Glomerular endothelial cell (primary cell): ENCODE results near the gene UEVLD. TPM values are rescaled to one million over a fixed set of nuclear protein-coding genes. Genes with fewer than 3 reads are reported as not detected.
A peak's percentile ranks its signal among the peaks of the same experiment; 100 is the strongest.

Experiments
- DNase-seq: peaks from one replicate; pipeline ENCODE4 v3.0.0-alpha.2; 2011; ENCODE audit warnings: low read depth, low spot score; ENCODE audit errors: extremely low read depth
- total RNA-seq: library from RNA; depleted of rRNA; stranded (reverse); fragments of >200 nt; gene quantifications from 2 replicates; pipeline ENCODE4 v1.2.3, GENCODE V29; 2015

UEVLD gene
- total RNA-seq, 1 donor from 2014 or later = 23.6 TPM

DNA sequence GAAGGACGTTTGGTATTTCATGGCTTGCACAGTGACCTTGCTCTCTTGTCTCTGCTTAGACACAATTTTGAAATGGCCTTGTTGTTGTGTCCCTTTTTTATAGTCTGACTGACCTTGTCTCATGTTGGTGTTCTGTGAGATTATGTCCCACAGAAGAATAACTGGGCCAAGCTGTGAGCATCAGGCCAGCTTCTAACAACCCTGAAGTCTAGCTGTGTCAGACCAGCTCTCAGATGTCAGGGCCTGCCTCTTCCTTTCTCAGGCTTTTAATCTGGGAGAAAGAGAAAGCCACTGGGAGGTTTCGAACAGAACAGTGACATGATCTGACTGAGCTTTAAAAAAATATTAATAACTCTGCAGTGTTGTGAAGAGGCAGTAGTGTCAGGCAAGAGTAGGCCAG, 2.0 kb upstream of the UEVLD start:
- DNase-seq = no peak

DNA sequence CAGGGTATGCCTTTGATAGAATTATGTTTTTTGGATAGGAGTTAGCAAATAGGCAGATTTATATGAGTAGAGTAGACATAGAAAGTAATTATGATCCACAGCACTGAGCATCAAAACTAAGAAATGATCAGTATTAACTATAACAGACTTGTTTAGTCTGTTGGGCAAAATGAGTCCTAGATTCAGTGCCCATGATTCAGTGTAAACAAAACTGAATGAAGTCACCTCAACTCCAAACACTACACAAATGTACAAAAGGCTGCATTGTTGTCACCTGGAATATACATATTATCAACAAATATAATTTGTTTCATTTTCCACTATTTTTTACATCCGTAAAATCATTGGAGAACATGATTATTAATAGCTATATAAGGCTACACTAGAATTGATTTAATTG, 6.7 kb downstream of the UEVLD start:
- DNase-seq = no peak

DNA sequence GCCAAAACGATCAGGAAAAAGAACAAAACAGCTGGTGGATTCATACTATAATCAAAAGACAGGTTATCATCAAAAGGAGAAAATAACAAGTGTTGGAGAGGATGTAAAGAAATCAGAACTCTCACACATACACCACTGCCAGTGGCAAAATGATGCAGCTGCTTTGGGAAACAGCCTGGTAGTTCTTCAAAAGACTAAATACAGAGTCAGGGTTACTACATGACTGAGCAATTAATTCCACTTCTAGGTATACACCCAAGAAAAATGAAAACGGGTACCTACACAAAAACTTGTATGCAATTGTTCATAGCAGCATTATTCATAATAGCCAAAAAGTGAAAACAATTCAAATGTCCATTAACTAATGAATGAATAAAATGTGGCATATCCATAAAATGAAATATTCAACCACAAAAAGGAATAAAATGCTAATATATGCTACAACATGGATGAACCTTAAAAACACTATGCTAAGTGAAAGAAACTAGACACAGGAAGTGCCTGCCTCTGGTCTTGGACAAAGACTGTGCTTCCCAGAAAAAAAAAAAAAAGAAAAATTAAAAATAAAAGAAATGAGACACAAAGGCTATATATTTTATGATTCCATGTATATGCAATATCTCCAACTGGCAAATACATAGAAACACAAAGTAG, 8.3 kb downstream of the UEVLD start:
- no peak for DNase-seq

DNA sequence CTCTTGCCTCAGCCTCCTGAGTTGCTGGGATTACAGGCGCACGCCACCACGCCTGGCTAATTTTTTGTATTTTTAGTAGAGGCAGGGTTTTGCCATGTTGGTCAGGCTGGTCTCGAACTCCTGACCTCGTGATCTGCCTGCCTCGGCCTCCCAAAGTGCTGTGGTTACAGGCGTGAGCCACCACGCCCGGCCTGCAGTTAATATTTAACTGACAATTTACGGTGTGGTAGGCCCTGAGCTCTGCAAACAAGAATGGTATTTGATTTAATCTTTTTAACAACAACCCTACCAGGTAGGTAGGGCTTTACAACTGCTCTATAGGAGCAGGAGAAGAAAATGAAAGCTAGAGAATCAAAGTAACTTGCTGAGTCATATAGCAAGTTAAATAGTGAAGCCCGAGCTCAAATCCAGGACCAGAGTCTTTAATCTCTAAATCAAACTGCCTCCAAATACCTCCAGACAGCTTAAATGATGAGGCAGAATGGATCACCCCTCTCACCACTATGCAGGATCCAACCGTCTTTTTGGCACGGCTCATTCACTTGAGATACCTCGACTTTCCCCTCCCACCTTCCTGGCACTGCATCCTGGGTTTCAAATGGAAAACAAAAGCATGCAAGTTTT, 9.4 kb downstream of the UEVLD start:
- DNase-seq = no peak

DNA sequence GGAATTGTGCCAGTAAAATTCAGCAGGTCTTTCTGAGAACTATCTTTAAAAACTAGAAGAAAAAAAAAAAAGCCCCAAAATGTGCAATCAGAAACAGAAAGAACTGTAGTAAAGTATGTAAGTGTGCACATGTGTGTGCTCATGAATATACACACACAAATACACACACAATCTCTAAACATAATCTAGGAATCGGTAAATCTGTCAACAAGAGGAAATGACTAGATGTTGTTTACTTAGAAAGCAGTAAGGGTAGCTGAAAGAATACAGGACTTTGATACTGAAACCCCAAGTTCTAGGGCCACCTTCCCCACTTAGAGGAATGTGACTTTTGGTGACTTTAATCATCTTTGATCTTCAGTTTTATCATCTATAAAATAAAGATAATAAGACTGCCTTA, 13.2 kb downstream of the UEVLD start:
- DNase-seq = no peak

DNA sequence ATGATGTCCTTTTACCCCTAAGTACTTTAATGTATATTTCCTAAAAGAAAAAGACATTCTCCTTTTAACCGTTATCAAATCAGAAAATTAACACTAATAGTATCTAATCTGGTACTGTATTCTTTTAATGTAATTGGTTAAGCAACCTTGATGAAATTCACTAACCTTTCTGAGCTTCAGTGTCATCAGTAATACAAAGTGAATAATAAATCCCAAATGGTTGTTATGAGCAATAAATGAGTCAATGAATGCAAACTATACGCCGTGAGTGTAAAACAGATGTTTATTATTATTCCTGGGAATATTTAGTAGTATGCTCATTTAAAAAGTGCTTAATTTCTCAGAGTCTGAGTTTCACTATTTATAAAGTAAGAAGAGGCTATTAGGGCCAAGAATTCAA, 21.5 kb downstream of the UEVLD start:
- DNase-seq = no peak

DNA sequence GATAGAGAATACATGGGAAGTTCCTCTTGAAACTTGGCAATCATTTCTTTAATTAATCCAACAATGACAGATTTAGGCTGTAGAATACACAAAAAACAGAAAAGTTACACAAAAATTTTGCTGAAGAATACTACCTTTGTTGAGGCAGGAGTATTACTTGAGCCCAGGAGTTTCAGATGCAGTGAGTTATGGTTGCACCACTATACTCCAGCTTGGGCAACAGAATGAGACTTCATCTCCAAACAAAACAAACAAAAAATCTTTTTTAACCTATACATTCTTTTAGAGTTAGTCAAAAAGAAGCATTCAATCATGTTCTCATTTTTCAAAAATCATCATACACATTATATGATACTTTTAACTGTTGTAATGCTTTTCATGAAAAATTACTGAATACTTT, 22.1 kb downstream of the UEVLD start:
- no peak for DNase-seq

DNA sequence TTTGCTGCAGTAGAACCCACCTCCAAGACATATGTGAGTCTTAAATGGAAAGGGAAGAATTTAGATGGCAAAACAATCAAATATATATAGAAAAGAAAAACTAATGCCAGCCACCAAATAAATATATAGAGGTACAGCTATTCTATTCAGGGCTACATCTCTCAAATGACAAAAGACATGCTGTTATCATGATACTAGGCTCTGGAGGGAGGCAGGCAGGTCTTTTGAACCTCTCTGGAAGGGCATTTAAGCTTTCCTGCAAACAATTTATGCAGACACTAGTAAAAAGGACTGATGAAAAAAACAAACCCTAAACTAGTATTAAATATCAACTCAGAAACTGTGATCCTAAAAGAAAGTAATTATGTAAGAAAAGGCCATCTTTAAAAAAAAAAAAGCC, 24.4 kb downstream of the UEVLD start:
- DNase-seq = no peak

DNA sequence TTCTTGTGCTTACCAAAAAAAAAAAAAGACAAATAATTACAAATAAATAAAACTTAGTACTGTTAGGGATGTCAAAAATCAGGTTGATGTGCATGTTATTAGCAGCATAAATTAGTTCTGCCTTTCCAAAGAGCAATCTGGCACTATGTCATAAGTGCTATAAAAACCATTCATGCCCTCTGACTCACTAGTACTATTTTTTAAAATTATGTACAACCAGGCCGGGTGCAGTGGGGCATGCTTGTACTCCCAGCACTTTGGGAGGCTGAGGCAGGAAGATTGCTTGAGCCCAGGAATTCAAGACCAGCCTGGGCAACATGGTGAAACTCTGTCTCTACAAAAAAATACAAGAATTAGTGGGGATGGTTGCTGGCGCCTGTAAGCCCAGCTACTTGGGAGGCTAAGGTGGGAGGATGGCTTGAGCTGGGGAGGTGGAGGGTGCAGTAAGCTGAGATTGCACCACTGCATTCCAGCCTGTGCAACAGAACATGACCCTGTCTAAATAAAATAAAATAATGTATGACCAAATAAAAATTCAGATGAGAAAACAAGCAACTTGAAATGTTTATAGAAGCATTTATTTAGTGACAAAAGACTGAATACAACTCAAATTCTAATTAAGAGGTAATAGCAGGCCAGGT, 25.3 kb downstream of the UEVLD start:
- DNase-seq = no peak

DNA sequence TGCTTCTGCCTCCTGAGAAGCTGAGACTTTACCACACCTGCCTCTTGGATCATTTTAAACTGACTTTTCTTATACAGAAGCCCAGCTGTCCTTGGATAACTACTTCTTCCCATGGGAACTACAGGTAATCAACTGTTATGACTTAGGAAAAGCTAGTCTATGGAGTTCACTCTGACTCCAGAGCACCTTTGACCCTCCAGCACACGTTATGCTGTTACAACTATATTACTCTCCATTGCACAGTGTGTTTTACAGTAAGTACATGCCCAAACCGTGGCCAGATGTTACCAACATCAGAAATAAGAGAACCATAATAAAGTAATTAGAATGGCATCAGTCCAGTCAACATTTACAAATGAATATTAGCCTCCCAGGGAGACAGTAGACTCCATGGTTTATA, 40.5 kb downstream of the UEVLD start:
- no peak for DNase-seq

DNA sequence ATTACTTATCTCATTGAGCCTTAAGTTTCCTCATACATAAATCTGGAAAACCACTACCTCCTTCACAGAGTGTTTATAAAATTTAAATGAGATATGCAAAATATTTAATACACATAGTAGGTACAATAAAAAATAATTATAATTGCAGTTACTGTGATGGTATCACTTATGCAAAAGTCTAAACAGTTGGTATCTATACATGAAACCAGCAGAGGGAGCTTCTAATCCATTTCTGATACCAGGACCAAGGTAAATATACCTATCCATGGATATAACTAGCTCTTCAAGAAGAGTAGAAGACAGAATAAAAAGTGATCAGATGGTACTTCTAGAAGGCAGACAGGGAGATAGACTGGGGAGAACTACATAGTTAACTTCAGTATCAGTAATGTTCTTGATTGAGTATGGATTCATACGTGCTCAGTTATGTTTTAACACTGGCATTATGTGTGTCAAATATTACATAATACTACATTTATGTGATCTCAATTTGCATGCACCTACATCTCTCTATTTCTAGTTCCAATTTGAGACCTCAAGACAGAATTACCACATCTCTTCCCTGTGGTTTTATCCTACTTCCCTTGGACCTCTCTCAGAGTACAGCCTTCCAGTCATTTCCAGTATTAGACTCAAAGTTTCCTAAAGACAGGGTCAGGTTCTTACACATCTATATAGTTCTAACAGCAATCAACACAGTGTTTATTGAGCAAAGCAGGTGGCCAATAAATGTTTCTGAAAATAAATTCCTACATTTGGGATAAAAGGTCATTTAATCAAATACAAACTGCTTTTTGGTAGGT, 48.1 kb downstream of the UEVLD start:
- DNase-seq = no peak

DNA sequence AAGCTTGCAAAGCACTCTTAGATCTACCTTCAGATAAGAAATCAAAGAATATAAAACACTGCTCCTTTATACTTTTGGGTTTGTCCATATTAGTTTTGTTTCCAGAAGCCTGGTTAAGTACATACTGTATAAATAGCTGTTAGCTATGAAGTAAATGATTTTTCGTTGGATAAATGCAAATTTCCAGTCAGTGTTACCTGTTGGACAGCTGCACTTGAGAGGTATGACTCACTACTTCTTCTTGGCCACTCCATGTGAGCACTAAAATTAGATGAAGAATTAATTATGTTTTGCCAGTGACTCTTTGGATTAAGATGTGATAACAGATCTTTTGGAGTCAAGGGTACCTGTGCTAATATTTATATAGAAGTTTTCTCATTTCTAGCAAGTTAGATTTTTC, 52.3 kb downstream of the UEVLD start:
- no peak for DNase-seq

DNA sequence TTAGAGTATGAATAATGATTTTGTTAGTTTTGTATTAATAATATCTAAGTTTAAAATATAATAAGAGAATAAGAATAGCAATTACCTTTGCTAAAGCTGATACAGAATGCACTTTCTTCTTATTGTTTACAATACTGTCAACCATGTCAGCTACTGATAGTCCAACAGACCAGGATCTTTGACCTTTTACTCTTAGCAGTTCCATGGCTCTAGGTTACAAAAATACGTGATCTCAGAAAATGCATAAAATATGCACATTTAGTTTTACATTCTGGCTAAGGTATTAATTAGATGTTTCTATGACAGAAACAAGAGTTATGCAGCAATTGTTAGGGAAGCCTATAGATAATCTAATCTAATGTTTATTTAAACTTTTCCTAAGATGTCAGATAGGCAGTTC, 54.3 kb downstream of the UEVLD start:
- DNase-seq = no peak

DNA sequence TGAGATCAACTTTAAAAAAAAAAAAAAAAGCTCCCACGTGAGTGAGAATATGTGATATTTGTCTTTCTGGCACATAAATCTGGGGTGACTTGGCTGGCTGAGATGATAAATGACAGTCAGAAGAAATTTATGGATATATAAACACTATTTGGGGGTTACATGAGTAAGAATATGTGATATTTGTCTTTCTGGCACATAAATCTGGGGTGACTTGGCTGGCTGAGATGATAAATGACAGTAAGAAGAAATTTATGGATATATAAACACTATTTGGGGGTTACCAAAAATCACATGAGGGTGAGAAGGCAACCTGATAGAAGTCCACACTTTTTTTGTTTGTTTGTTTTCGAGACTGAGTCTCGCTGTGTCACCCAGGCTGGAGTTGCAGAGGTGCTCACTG, 55.2 kb downstream of the UEVLD start:
- DNase-seq = no peak

DNA sequence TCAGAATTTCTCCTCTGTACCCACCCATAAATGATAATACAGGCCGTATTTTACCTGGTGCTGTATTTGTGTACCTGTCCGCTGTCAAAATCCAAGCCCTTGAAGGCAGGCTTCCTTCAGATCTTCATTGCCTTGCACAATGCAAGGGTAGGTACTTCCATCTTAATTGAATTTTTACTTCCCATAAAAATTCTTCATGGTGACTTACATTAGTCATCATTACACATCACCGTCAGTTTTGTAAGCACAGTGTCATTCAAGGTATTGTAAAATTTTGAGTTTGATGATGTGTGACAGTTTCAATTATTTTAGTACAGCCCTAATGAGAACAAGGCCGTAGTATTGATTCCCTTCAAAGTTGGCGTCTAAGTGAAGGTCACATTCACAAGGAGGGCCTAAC, 61.0 kb downstream of the UEVLD start:
- DNase-seq = no peak

DNA sequence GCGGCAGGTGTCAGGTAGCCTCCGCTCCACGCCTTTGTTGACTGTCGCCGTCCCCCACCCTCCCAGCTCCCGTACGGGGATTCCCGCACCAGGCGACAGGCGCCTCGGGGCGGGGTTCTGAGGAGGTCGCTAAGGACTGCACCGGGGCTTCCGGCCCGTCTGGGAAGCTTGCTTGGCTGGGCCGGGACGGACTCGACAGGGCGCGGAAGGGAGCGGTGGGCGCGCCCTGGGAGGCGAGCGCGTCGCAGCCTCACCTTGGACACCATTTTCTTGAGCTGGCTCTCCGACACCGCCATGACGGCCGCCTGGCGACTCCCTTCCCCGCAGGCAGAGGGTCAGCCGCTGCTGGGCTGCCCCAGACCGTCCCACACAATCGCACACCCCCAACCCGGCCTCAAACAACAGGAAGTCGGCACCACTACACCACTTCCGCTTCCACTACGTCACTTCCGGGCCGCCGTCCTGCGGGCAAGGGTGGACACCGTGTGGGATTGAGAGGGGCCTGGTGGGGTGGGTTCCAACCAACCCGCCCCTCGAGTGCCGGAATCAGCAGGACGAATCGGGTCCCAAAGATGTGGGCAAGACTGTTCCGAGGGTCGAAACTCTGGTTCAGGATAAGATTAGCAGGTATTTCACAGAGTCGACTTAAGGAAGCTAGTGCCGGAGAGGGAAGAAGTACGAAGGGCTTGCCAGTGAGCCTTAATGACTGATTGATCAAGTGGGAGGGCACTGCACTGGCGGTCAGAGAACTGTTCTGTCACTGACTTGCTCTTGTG, 61.8 kb downstream of the UEVLD start, which contains the start of gene TSG101:
Gene TSG101, minus strand, starts transcription at position 422 of the 776 bp plus-strand sequence. Its CDS starts 126 bp downstream, at position 296.
- peak; percentile 67 for DNase-seq

DNA sequence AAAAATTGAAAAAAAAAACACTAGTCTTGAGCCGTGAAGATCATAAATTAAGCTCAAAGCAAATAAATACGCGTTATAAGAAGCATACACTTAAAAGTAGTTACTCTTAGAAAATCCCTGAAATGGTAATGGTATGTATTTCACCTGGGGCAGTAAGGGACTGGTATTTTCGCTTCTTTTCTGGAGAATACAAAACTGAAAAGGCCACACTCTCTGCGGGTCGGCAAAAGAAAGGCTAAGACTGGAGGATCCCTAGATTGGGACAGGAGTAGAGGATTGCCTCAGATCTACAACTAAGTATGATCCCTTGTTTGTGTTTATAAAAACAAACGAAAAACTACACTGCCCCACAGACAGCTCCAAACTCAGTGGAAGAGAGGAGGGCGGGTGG, 62.4 kb downstream of the UEVLD start:
- DNase-seq = peak; percentile 10

DNA sequence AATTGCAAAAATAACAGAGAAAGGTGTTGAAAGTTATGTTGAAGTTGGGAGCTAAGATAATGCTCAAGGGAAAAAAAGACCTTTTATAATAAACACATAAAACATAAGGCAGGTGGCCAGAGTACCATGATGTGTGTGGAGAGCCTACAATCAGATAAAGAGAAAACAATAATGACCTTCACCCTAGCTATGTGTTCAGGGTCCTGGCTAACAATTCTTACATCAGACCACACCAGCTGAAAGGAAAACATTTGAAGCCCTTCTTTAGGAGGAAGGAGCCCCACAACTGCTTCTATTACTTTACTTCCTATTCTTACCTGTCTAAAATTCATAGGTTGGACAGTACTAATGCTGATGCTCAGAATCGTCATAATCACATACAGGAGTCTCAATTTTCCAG, 64.3 kb downstream of the UEVLD start:
- no peak for DNase-seq

DNA sequence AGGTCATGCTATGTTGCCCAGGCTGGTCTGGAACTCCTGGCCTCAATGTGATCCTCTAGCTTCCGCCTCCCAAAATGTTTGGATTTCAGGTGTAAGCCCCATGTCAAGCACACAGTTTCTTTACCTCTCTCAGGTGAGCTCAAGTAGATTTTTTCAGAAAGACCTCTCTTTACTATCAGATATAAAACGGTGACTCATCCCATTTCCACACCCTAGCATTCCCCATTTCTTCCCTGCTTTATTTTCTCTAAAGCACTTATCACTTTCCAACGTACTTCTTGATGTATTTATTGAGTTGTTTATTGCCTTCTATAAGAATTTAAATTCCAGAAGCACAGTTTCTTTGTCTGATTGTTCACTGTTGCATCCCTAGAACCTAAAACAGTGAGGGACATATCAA, 65.5 kb downstream of the UEVLD start:
- DNase-seq = no peak

DNA sequence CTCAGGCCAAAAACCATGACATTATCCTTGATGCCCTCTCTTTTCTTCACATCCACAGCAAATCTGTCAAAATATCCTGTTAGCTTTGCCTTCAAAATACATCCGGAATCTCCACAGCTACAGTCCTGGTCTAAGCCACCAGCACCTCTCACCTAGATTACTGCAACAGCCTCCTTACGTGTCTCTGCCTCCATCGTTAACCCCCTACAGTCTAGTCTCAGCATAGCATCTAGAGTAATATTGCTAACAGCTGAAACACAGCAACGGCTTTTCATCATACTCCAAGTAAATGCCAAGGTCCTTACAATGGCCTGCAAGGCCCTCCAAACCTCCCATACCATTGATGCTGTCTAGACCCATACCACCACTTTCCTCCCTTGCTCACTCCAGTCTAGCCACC, 66.1 kb downstream of the UEVLD start:
- no peak for DNase-seq

DNA sequence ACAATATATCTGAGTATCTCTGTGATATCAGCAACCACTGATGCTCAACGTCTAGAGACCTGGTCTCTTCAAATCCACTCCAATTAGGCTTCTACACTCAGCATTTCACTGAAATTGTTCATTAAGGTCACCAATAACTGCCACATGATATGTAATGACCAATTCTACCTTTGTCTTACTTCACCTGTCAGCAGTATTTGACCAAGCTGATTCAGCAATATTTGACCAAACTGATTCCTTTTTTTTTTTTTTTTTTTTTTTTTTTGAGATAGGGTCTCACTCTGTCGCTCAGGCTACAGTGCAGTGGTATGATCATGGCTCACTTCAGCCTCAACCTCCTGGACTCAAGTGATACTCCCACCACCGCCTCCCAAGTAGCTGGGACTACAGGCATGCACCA, 67.4 kb downstream of the UEVLD start:
- DNase-seq = no peak
